Lung (tissue), 12 donors: ENCODE data around the gene ARHGEF4. TPM values are rescaled to one million over a fixed set of nuclear protein-coding genes. Genes with fewer than 3 reads are reported as not detected.

Source experiments
- ATAC-seq: fragments of 200-7000 bp; cut with Tn5 transposase; one replicate; pipeline ENCODE4 v1.9.1; 2020; ENCODE audit warnings: moderate number of reproducible peaks; ENCODE audit not compliant: insufficient read depth, low FRiP score
- DNase-seq, 3 donors: peaks; one replicate each; pipeline ENCODE4 v3.0.0-alpha.2; 2013 to 2017
- H3K27ac ChIP-seq, 2 donors: one replicate each; pipeline ENCODE4 v1.5.1; 2013; ENCODE audit warnings: mild to moderate bottlenecking in 2 of 2, moderate library complexity in 2 of 2, control low read depth in 1 of 2, inconsistent platforms in 1 of 2, low read depth in 1 of 2, low read length in 1 of 2
- H3K27me3 ChIP-seq, 3 donors: one replicate each; pipeline ENCODE4 v1.5.1; 2013; ENCODE audit warnings: low read length in 2 of 3; ENCODE audit not compliant: control insufficient read depth in 3 of 3, insufficient read depth in 3 of 3
- H3K36me3 ChIP-seq, 4 donors: one replicate each; pipeline ENCODE4 v1.5.1; 2013; ENCODE audit warnings: low read length in 4 of 4, mild to moderate bottlenecking in 1 of 4, moderate library complexity in 1 of 4; ENCODE audit not compliant: control insufficient read depth in 4 of 4, insufficient read depth in 4 of 4
- H3K4me1 ChIP-seq, 5 donors: one replicate each; pipeline ENCODE4 v1.5.1; 2013; ENCODE audit warnings: low read length in 5 of 5, mild to moderate bottlenecking in 2 of 5, moderate library complexity in 1 of 5; ENCODE audit not compliant: control insufficient read depth in 5 of 5, insufficient read depth in 5 of 5
- H3K4me3 ChIP-seq: one replicate; pipeline ENCODE4 v1.5.1; 2013; ENCODE audit warnings: mild to moderate bottlenecking, control low read depth, moderate library complexity
- H3K9ac ChIP-seq, 2 donors: one replicate each; pipeline ENCODE4 v1.5.1; 2013; ENCODE audit warnings: low read length in 2 of 2, control low read depth in 1 of 2; ENCODE audit not compliant: insufficient read depth in 1 of 2
- H3K9me3 ChIP-seq, 4 donors: one replicate each; pipeline ENCODE4 v1.5.1; 2013; ENCODE audit warnings: low read length in 3 of 4, mild to moderate bottlenecking in 1 of 4, moderate library complexity in 1 of 4; ENCODE audit not compliant: control insufficient read depth in 4 of 4, insufficient read depth in 3 of 4
- WGBS, 2 donors: extraction: QIAGEN DNeasy Blood & Tissue Kit; methylation state at CpG; one replicate each; pipeline ENCODE4 v1.1.7; 2013; 5-methylcytosine and 5-hydroxymethylcytosine counted together
- polyA plus RNA-seq, 2 donors: library from polyadenylated mRNA; stranded (reverse); fragments of 200-250 nt; gene quantifications; one replicate each; pipeline ENCODE4 v1.2.1, GENCODE V29; 2013
- total RNA-seq, 2 donors: library from RNA; depleted of rRNA in 1 of 2; stranded (reverse); fragments of >200 nt in 1 of 2; gene quantifications; one replicate each; pipeline ENCODE4 v1.2.1, GENCODE V29; 2014 to 2021
- TF ChIP-seq, protein P1 (sequence below): IDR thresholded peaks from 2 replicates; pipeline ENCODE4 v1.5.1; 2012; ENCODE audit warnings: mild to moderate bottlenecking; ENCODE audit errors: control extremely low read depth, extremely low read depth
- donor health status: control.
- donor health status: control.
- donor health status: Bipolar disorder and iron deficiency.
- donor health status: healthy.
- donor health status: DM: yes; HTN: yes; CAD: no.

Gene ARHGEF4
- total and polyA plus RNA-seq, 4 donors, result 1.8 to 15.9 (median 6.9) TPM

DNA sequence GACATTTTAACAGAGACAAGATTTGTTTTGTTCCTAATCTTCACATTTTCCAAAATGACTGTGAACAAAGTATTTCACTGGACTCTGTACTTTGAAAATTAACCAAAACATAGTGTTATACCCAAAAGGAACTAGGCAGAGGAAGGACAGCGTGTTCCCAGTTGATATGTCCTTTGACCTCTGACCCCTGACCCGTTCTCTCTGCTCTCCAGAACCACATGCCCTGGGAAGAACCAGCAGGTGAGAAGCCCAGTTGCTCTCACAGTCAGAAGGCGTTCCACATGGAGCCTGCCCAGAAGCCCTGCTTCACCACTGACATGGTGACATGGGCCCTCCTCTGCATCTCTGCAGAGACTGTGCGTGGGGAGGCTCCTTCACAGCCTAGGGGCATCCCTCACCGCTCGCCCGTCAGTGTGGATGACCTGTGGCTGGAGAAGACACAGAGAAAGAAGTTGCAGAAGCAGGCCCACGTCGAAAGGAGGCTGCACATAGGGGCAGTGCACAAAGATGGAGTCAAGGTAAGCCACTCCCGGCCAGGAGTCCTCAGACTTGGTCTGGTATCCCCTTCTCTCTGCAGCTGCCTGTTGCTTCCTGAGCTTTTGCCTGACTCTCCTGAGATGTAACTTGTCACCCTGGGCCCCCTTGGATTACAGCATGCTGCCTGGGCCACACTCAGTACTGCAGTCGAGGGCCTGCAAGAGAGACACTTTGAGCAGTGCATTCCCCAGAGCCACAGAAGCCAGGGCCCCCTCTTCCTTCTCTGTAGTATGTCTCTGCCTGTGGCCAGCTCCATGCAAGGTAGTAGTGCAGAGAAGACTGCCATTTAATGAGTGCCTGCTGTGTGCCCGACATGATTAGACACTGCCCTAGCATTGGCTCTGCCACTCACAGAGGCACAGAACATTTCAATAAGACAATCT is 94.3 kb downstream of the ARHGEF4 start:
- Histone ChIP-seq H3K4me1 (no peaks in the 10 kb centered on the region), H3K36me3 (no peaks in the 10 kb centered on the region), H3K4me3 (no peak overlapping the region), H3K9me3 (peaks cover 0 to 2% (median under 1%) of the 10 kb centered on the region in 4 donors), H3K27ac (no peak overlapping the region), H3K9ac (no peak overlapping the region), H3K27me3 (no peaks in the 10 kb centered on the region)
- TF ChIP-seq, protein P1, sequence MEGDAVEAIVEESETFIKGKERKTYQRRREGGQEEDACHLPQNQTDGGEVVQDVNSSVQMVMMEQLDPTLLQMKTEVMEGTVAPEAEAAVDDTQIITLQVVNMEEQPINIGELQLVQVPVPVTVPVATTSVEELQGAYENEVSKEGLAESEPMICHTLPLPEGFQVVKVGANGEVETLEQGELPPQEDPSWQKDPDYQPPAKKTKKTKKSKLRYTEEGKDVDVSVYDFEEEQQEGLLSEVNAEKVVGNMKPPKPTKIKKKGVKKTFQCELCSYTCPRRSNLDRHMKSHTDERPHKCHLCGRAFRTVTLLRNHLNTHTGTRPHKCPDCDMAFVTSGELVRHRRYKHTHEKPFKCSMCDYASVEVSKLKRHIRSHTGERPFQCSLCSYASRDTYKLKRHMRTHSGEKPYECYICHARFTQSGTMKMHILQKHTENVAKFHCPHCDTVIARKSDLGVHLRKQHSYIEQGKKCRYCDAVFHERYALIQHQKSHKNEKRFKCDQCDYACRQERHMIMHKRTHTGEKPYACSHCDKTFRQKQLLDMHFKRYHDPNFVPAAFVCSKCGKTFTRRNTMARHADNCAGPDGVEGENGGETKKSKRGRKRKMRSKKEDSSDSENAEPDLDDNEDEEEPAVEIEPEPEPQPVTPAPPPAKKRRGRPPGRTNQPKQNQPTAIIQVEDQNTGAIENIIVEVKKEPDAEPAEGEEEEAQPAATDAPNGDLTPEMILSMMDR, result no peak
- ATAC-seq, result no peak
- no peak for DNase-seq
- WGBS, 2 donors, result 87 to 90% methylated on average over 12 of the region's 12 CpGs

DNA sequence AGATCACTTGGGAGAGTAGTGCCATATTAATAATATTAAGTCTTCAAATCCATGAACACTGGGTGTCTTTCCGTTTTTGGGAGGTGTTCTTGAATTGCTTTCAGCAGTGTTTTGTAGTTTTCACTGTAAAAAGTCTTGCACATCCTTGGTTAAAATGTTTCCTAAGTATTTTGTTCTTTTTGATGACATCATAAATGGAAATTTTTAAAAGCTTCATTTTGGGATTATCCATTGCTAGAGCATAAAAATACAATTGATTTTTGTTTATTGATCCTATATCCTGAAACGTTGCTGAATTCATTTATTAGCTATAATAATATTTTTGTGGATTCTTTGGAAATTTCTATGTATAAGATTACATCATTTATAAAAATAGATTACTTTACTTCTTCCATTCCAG is 96.8 kb downstream of the ARHGEF4 start:
- DNase-seq (no peak), ATAC-seq (no peak)
- Histone ChIP-seq H3K4me1 (no peaks in the 10 kb centered on the region), H3K36me3 (no peaks in the 10 kb centered on the region), H3K9me3 (peaks cover 0 to 2% (median under 1%) of the 10 kb centered on the region in 4 donors), H3K9ac (no peak overlapping the region), H3K27me3 (no peaks in the 10 kb centered on the region), H3K27ac (no peak overlapping the region), H3K4me3 (no peak overlapping the region)
- TF ChIP-seq, protein P1, result no peak
- WGBS, 2 donors, result 58 to 60% methylated on average over 2 of the region's 2 CpGs

DNA sequence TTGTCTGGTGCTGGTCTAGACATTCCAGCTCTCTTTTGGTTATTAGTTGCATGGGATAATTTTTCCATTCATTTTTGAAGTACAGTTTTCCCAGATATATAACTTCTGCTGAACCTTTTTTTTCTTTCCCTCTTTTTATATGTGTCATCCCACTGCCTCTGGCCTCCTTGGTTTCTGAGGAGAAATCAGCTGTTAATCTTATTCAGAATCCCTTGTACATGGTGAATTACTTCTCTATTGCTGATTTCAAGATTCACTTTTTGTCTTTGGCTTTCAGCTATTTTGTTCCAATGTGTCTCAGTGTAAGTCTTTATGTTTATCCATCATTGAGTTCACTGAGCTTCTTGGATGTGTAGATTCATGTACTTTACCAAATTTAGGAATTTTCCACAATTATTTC is 99.7 kb downstream of the ARHGEF4 start:
- no peaks in the 10 kb centered on the region for H3K27me3 ChIP-seq
- TF ChIP-seq, protein P1, result no peak
- no peak overlapping the region for H3K9ac ChIP-seq
- no peak for ATAC-seq
- H3K4me1 ChIP-seq, result no peaks in the 10 kb centered on the region
- DNase-seq, result no peak
- H3K27ac ChIP-seq, result no peak overlapping the region
- peaks cover 0 to 2% (median under 1%) of the 10 kb centered on the region in 4 donors for H3K9me3 ChIP-seq
- H3K4me3 ChIP-seq, result no peak overlapping the region
- no peaks in the 10 kb centered on the region for H3K36me3 ChIP-seq
